ENCODE data around the gene TGFB1.
"Not testable (repeated sequence)": the region's sequence is repeated elsewhere in the genome, so short reads cannot be mapped to it uniquely, and the experiment has no call there.

The TGFB1 gene

GRCh38 chr19:41353466-41354342 lies at the start of gene TGFB1:
Gene TGFB1, minus strand, starts transcription at chr19:41353922. Its CDS starts 878 bp downstream, at chr19:41353044.
- DNase-seq (ENCODE audit: low spot score): peak; percentile 96

- DNase-seq (ENCODE audit: low spot score): no peak
Observed at GRCh38 chr19:41402010-41402409, 48.3 kb upstream of the TGFB1 start.

- no peak for DNase-seq (ENCODE audit: low spot score)
Observed at GRCh38 chr19:41401483-41401882, 47.8 kb upstream of the TGFB1 start.

GRCh38 chr19:41399525-41399924 lies 45.8 kb upstream of the TGFB1 start:
- no peak for DNase-seq (ENCODE audit: low spot score)

GRCh38 chr19:41399091-41399490 lies 45.4 kb upstream of the TGFB1 start:
- no peak for DNase-seq (ENCODE audit: low spot score)

GRCh38 chr19:41398598-41398997 lies 44.9 kb upstream of the TGFB1 start:
- DNase-seq (ENCODE audit: low spot score): no peak

GRCh38 chr19:41398050-41398418 lies 44.3 kb upstream of the TGFB1 start:
- no peak for DNase-seq (ENCODE audit: low spot score)

GRCh38 chr19:41397086-41398049 lies 43.6 kb upstream of the TGFB1 start, which contains the start of the genes BCKDHA and EXOSC5:
Gene BCKDHA, plus strand, starts transcription at chr19:41397818. Its CDS starts 10 bp downstream, at chr19:41397828.
Gene EXOSC5, minus strand, starts transcription at chr19:41397359. Its CDS starts 31 bp downstream, at chr19:41397328.
- DNase-seq (ENCODE audit: low spot score): peak; percentile 100

- no peak for DNase-seq (ENCODE audit: low spot score)
Observed at GRCh38 chr19:41395355-41395754, 41.6 kb upstream of the TGFB1 start.

GRCh38 chr19:41392775-41393174 lies 39.1 kb upstream of the TGFB1 start:
- no peak for DNase-seq (ENCODE audit: low spot score)

- DNase-seq (ENCODE audit: low spot score): no peak
Observed at GRCh38 chr19:41391618-41392017, 37.9 kb upstream of the TGFB1 start.

- no peak for DNase-seq (ENCODE audit: low spot score)
Observed at GRCh38 chr19:41386442-41386841, 32.7 kb upstream of the TGFB1 start.

- DNase-seq (ENCODE audit: low spot score): no peak
Observed at GRCh38 chr19:41384351-41384750, 30.6 kb upstream of the TGFB1 start.

- not testable (repeated sequence) for DNase-seq (ENCODE audit: low spot score)
Observed at GRCh38 chr19:41381536-41381935, 27.8 kb upstream of the TGFB1 start.

- no peak for DNase-seq (ENCODE audit: low spot score)
Observed at GRCh38 chr19:41377977-41378709, 24.4 kb upstream of the TGFB1 start.

- no peak for DNase-seq (ENCODE audit: low spot score)
Observed at GRCh38 chr19:41376998-41377365, 23.3 kb upstream of the TGFB1 start.

- DNase-seq (ENCODE audit: low spot score): peak; percentile 54
Observed at GRCh38 chr19:41376241-41376997, 22.7 kb upstream of the TGFB1 start, which contains the start of gene TMEM91. Gene TMEM91, plus strand, starts transcription at chr19:41376533. Its CDS starts 1,777 bp downstream, at chr19:41378310.

- DNase-seq (ENCODE audit: low spot score): peak; percentile 84
Observed at GRCh38 chr19:41373993-41374392, 20.3 kb upstream of the TGFB1 start.

- no peak for DNase-seq (ENCODE audit: low spot score)
Observed at GRCh38 chr19:41372501-41372900, 18.8 kb upstream of the TGFB1 start.

GRCh38 chr19:41371541-41371940 lies 17.8 kb upstream of the TGFB1 start:
- DNase-seq (ENCODE audit: low spot score): no peak

- DNase-seq (ENCODE audit: low spot score): not testable (repeated sequence)
Observed at GRCh38 chr19:41371119-41371518, 17.4 kb upstream of the TGFB1 start.

Data from AG20443 (cell line).